BJ (cell line): ENCODE measurements around the gene DPYSL5. TPM values are rescaled to one million over a fixed set of nuclear protein-coding genes. Genes with fewer than 3 reads are reported as not detected.

Experiments used
- CTCF ChIA-PET: fragments of 350-600 bp; formaldehyde crosslinking; extraction: SDS; loops from one replicate; lab custom pipeline; 2021; ENCODE audit warnings: antibody characterized with exemption, inconsistent platforms; lab: Yijun Ruan, JAX
- POLR2A ChIA-PET: fragments of 300-600 bp; sonication (Branson Sonifier 250); formaldehyde crosslinking; extraction: SDS; loops from one replicate; lab custom pipeline; 2021; ENCODE audit warnings: antibody characterized with exemption; lab: Charles Lee
- DNase-seq: peaks from one replicate; pipeline ENCODE4 v3.0.0-alpha.2; 2011; ENCODE audit warnings: low read depth
- H3K27me3 ChIP-seq: 2 replicates; pipeline ENCODE4 v1.6.0; 2011; ENCODE audit warnings: low read length; ENCODE audit not compliant: control insufficient read depth, insufficient read depth
- H3K36me3 ChIP-seq: 2 replicates; pipeline ENCODE4 v1.5.1; 2011; ENCODE audit warnings: low read length; ENCODE audit not compliant: control insufficient read depth, insufficient read depth
- H3K4me3 ChIP-seq: 2 replicates; pipeline ENCODE4 v1.5.1; 2011; ENCODE audit warnings: low read depth, mild to moderate bottlenecking, control low read depth, low read length
- CTCF ChIP-seq: IDR thresholded peaks from 2 replicates; pipeline ENCODE4 v1.5.1; 2011; ENCODE audit warnings: low read depth, mild to moderate bottlenecking, control low read depth, inconsistent platforms, low read length, moderate library complexity; ENCODE audit not compliant: insufficient read depth
- polyA plus RNA-seq: library from polyadenylated mRNA; depleted of rRNA; stranded (reverse); fragments of >200 nt; gene quantifications from 2 replicates; pipeline ENCODE4 v1.2.3, GENCODE V29; 2011

Gene DPYSL5
- polyA plus RNA-seq, 1 experiment, result not detected

- ChIA-PET CTCF (interaction anchor here (0.6 to 9.5 kb wide), 7 partner anchors 9 to 129 kb away, joined by 3 to 263 read pairs (median 4); partner anchors contain the start of gene KHK), POLR2A (interaction anchor here (0.6 kb wide), 1 partner anchor 42 kb away, joined by 5 read pairs; no protein-coding TSS in a partner anchor)
- no peak overlapping the region for H3K4me3 ChIP-seq
- no peaks in the 10 kb centered on the region for H3K36me3 ChIP-seq
- TF ChIP-seq CTCF, result no peak
- no peak for DNase-seq
- H3K27me3 ChIP-seq, result peaks cover 20% of the 10 kb centered on the region
Measured at GRCh38 chr2:26959331-26959730, 111.4 kb downstream of the DPYSL5 start.

DNA sequence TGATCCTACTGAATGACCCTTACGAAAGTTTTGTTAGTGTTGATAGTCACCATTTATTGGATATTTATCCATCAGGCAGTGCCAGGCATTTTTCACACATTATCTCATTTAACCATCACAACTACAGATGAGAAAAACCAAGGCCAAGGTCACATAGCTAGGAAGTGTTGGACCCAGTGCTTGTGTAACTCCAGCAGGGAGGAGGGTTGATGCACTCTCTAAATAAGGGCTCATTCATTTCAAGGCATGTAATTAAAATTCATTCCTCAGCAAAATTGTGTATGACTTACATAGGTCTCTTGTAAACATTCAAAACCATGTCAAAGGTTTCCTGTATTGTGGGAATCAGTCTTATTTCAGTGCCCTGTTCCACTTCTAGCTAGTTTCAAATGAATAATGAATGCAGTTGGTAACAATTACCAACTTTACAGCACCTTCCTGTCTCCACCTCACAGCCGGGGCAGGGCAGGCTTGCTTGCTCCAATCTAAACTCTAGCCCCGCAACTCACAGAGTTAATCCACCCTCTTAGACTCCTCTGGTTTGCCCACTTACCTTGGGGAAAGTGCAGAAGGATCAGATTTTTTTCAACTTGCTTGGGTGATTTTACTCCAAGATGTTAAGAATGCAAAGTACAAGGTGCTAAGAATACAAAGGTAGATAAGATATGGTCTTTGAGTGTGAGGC is 116.7 kb downstream of the DPYSL5 start:
- CTCF ChIA-PET, result interaction anchor here (1.3 to 9.5 kb wide), 2 partner anchors 52 to 118 kb away, joined by 4 to 263 read pairs; no protein-coding TSS in a partner anchor

GRCh38 chr2:26968001-26968400 is 120.1 kb downstream of the DPYSL5 start:
- ChIA-PET CTCF (interaction anchor here (0.9 to 3.2 kb wide), 5 partner anchors 16 to 335 kb away, joined by 3 to 22 read pairs (median 4); no protein-coding TSS in a partner anchor), POLR2A (no interaction called here)
- TF ChIP-seq CTCF, result no peak
- DNase-seq, result no peak
- H3K36me3 ChIP-seq, result no peaks in the 10 kb centered on the region
- peaks cover 7% of the 10 kb centered on the region for H3K27me3 ChIP-seq
- no peak overlapping the region for H3K4me3 ChIP-seq

More for the DNA sequence above, 116.7 kb downstream of the DPYSL5 start:
- Histone ChIP-seq H3K36me3 (no peaks in the 10 kb centered on the region), H3K4me3 (no peak overlapping the region), H3K27me3 (peaks cover 12% of the 10 kb centered on the region)
- DNase-seq, result no peak
- POLR2A ChIA-PET, result no interaction called here
- TF ChIP-seq CTCF, result no peak

GRCh38 chr2:26969077-26969844 is 121.3 kb downstream of the DPYSL5 start:
- POLR2A ChIA-PET, result no interaction called here
- CTCF ChIA-PET, result interaction anchor here (0.6 to 3.2 kb wide), 9 partner anchors 8 to 334 kb away, joined by 3 to 22 read pairs (median 4); no protein-coding TSS in a partner anchor

More at GRCh38 chr2:26969077-26969844, 121.3 kb downstream of the DPYSL5 start:
- H3K27me3 ChIP-seq, result peaks cover 7% of the 10 kb centered on the region
- DNase-seq, result no peak
- H3K4me3 ChIP-seq, result no peak overlapping the region
- no peaks in the 10 kb centered on the region for H3K36me3 ChIP-seq
- TF ChIP-seq CTCF, result no peak
